Coronary artery (tissue), 2 donors: ENCODE data around the gene CNKSR2.

Source experiments
- DNase-seq: peaks from one replicate; pipeline ENCODE4 v3.0.0-alpha.2; 2017; ENCODE audit warnings: low spot score
- H3K27ac ChIP-seq, 2 donors: fragments of 200-600 bp; sonication (generic); one replicate each; pipeline ENCODE4 v1.5.1; 2016 to 2019
- H3K4me3 ChIP-seq: fragments of 200-600 bp; sonication (generic); 2 replicates; pipeline ENCODE4 v1.5.1; 2016; ENCODE audit warnings: mild to moderate bottlenecking, moderate library complexity
- TF ChIP-seq, protein P1 (sequence below): fragments of 200-600 bp; sonication (generic); IDR thresholded peaks from one replicate; pipeline ENCODE4 v1.5.1; 2019; ENCODE audit warnings: antibody characterized with exemption

CNKSR2 gene

DNA sequence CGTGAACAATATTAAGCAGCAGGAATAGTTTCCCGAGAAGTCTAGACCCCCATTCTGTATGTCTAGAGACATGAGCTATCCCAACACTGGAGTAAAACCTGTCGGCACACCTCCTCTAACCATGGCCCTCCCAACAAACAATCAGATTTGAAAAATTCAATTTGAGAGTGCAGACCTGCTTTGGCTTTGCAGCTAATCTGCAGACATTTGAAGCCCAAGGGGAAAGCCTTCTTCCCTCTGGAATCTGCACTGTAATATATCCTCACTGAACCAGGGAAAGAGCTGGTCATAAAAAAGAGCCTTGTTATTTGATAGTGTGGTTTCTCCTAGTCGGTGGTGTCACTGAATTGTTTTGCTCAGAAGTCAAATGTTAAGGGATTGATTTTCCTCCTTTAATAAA lies 328.5 kb downstream of the CNKSR2 start:
- DNase-seq = no peak
- Histone ChIP-seq H3K4me3 (no peak overlapping the region), H3K27ac (no peak overlapping the region)
- TF ChIP-seq, protein P1, sequence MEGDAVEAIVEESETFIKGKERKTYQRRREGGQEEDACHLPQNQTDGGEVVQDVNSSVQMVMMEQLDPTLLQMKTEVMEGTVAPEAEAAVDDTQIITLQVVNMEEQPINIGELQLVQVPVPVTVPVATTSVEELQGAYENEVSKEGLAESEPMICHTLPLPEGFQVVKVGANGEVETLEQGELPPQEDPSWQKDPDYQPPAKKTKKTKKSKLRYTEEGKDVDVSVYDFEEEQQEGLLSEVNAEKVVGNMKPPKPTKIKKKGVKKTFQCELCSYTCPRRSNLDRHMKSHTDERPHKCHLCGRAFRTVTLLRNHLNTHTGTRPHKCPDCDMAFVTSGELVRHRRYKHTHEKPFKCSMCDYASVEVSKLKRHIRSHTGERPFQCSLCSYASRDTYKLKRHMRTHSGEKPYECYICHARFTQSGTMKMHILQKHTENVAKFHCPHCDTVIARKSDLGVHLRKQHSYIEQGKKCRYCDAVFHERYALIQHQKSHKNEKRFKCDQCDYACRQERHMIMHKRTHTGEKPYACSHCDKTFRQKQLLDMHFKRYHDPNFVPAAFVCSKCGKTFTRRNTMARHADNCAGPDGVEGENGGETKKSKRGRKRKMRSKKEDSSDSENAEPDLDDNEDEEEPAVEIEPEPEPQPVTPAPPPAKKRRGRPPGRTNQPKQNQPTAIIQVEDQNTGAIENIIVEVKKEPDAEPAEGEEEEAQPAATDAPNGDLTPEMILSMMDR = no peak
